B cell (primary cell): ENCODE measurements around the gene MRNIP.

ENCODE experiments used
- CTCF ChIP-seq: fragments of 200-600 bp; IDR thresholded peaks from one replicate; pipeline ENCODE4 v1.8.0; 2022; ENCODE audit warnings: antibody characterized with exemption, mild to moderate bottlenecking
- EZH2 ChIP-seq: IDR thresholded peaks from 2 replicates; pipeline ENCODE4 v1.6.1; 2012; ENCODE audit warnings: borderline replicate concordance, low read depth, mild to moderate bottlenecking, moderate library complexity, low read length; ENCODE audit not compliant: insufficient read depth, poor library complexity, severe bottlenecking

GRCh38 chr5:179882338-179882737 is 23.7 kb upstream of the MRNIP start:
- TF ChIP-seq CTCF (no peak), EZH2 (no peak)
